Fibroblast of pulmonary artery (primary cell): ENCODE results near the gene TEX13A.

Experiments
- DNase-seq: peaks from one replicate; pipeline ENCODE4 v3.0.0-alpha.2; 2010; ENCODE audit warnings: low read depth
- H3K4me3 ChIP-seq: replicated peaks from 2 replicates; pipeline ENCODE4 v1.5.1; 2011; ENCODE audit warnings: low read depth, mild to moderate bottlenecking, control low read depth, low read length, moderate library complexity
- TF ChIP-seq, protein P1 (sequence below): IDR thresholded peaks from 2 replicates; pipeline ENCODE4 v1.5.1; 2011; ENCODE audit warnings: mild to moderate bottlenecking, control low read depth, low read length, inconsistent platforms; ENCODE audit errors: missing control alignments

TEX13A gene

DNA sequence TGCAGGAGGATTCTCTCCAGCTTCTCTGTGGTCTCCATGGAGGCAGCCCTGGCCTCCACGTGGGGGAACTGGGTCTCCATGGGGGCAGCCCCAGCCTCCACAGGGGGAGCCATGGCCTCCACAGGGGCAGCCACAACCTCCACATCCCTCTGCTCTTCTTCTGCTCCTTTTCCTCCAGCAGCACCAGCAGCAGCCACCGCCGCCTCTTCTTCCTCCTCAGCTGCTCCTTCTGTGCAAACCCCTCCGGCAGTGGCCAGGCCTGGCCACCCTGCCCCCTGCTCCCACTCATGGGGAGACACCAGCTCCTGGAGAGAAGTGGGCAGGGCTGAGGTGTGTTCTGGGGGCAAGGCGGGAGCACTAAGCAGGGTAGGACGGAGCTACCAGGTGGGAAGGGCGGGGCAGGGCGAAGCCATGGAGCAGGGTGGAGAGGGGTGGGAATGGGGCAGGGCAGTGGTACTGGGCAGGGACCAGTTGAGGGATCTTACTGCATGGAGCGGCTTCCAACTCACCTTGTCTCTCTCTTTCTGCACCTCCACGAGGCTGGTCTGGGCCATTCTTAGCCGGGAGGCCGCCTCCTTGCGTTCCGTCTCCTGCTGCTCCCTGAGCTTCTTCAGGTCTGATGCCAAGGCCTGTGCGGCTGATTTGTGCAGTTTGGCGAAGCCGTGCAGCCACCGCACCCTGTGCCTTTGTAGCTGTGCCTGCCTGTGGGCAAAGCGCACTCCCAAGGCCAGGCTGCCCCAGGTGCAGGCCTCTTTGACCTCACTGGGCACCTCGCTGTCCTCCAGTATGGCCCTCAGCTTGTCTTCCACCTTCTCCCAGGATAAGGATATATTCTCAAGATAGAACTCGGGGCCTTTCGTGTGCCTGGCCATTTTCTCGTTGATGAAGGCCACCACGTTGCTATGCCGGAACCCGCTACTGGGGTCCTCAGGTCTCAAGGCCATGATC lies 766 bp downstream of the TEX13A start:
- no peak overlapping the region for H3K4me3 ChIP-seq
- TF ChIP-seq, protein P1, sequence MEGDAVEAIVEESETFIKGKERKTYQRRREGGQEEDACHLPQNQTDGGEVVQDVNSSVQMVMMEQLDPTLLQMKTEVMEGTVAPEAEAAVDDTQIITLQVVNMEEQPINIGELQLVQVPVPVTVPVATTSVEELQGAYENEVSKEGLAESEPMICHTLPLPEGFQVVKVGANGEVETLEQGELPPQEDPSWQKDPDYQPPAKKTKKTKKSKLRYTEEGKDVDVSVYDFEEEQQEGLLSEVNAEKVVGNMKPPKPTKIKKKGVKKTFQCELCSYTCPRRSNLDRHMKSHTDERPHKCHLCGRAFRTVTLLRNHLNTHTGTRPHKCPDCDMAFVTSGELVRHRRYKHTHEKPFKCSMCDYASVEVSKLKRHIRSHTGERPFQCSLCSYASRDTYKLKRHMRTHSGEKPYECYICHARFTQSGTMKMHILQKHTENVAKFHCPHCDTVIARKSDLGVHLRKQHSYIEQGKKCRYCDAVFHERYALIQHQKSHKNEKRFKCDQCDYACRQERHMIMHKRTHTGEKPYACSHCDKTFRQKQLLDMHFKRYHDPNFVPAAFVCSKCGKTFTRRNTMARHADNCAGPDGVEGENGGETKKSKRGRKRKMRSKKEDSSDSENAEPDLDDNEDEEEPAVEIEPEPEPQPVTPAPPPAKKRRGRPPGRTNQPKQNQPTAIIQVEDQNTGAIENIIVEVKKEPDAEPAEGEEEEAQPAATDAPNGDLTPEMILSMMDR = no peak

DNA sequence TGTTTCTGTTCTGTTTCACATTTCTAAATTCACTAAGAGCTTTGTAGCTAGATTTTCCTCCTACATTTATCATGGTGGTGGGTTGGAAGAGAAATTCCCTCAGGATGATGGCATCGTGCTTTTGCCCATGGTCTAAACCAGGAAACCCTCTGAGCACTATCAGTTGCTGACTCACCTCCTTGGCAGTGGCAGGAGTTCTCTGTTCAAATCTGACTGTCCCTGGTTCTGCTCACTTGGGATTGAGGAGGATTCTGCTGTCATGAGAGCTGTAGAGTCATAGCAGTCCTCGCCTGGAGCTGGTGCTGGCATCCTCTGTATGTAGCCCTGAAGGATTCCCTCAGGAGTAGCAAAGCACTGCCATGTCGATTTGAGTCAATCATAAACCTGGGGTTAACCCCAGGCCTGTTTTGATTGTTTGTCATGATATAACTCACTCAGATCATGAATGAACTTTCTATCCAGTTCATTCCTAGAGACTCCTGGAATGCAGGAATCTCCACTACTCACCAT lies 9.4 kb downstream of the TEX13A start:
- no peak overlapping the region for H3K4me3 ChIP-seq
- TF ChIP-seq, protein P1 = no peak
- DNase-seq = peak; percentile 7

More for the DNA sequence above, 766 bp downstream of the TEX13A start:
- no peak for DNase-seq

DNA sequence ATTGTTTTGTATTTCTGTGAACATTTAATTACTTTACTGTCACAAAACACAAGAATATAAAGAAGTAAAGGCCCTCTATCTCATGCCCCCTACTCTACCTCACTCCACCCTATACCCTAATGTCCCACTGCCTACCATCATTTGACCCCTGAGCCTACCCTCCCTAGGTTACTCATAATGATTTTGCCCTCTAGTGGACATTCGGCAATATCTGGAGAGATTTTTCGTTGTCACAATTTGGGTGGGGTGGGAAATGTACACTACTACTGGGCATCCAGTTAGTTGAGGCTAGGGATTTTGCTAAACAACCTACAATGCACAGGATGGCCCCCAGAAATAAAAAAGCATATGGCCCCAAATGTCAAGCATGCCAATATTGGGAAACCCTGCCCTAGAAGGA lies 10.2 kb downstream of the TEX13A start:
- TF ChIP-seq, protein P1 = no peak
- no peak overlapping the region for H3K4me3 ChIP-seq
- no peak for DNase-seq

DNA sequence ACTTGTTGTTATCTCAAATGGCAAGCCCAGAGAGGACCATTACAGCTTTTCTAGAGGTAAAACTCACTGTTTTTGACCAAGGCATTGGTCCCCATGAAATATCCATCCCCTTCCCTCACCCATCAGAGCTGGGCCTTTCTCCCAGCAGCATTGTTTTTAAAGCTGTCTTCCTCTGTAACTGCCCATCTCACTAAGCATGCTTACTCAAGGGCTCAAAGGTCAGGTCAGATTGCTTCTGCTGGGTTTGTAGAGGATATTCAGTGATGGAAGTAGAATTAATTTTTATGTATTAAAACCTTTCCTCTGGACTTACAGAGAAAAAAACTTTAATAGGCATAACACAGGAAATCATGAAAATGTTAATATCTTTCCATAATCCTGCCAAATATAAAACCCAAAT lies 11.1 kb downstream of the TEX13A start:
- TF ChIP-seq, protein P1 = no peak
- DNase-seq = no peak
- H3K4me3 ChIP-seq = no peak overlapping the region

DNA sequence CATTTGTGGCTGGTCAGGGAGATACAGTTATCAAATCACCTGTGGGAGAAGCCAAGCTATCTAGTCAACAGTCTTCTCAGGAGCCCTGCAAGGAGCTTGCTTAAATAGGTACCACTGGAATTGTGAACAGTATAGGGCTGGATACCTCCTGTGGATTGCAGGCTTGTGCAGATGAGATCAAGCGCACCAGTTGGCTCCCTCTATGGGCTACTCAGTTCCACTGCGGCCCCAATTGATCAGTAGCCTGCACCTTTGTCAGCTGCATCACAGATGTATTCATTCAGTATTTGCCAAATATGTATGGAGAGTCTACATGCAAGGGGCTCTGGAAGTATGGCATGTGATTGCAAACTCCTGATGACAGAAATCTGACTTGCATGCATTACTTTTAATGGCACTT lies 28.6 kb downstream of the TEX13A start:
- TF ChIP-seq, protein P1 = peak; percentile 53
- peak; percentile 10 for DNase-seq
- no peak overlapping the region for H3K4me3 ChIP-seq

DNA sequence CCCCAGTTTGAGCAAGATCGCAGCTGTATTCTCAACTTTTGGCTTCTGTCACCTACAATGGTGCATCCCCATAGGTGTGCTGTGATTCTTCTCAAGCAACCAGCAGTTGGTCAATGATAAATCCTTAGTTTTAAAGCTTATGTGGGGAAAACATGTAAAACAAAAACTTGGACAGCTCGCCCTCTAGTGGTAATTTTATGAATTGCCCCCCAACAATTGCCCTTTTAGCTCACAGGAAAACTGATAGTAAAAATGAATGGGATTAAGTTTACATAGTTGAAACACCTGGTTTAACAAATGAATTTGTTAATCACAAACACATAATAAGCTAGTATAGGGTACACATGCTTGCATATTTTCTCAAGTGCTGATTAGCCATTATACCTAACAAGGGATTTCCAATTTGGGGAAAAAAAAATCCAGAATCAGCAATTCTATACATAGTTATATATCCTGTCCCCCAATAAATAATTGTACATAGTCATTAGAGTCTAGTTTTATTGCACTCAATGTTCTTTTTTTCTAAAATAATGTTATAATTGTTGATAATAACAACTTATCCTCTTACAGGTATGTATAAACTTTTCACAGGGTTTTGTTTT lies 30.1 kb downstream of the TEX13A start:
- TF ChIP-seq, protein P1 = peak; percentile 68
- peak; percentile 43 for DNase-seq
- H3K4me3 ChIP-seq = no peak overlapping the region
